IMR-90 (cell line): ENCODE measurements around the gene SYPL1. TPM values are rescaled to one million over a fixed set of nuclear protein-coding genes. Genes with fewer than 3 reads are reported as not detected.

Source experiments
- ATAC-seq: fragments of 200-7000 bp; cut with Tn5 transposase; 2 replicates; pipeline ENCODE4 v1.9.1; 2020; ENCODE audit warnings: low read depth, mild to moderate bottlenecking, moderate library complexity
- BruUV-seq: library from RNA; stranded (reverse); fragments of 400-500 nt; replicated peaks from 2 replicates; lab custom pipeline; 2021; lab: Mats Ljungman, UMichigan
- CTCF ChIA-PET: fragments of 300-600 bp; formaldehyde crosslinking; extraction: SDS; loops from one replicate; lab custom pipeline; 2021; ENCODE audit warnings: antibody characterized with exemption; lab: Yijun Ruan, JAX
- POLR2A ChIA-PET: fragments of 300-600 bp; sonication (Branson Sonifier 250); formaldehyde crosslinking; loops from one replicate; lab custom pipeline; 2022; ENCODE audit warnings: antibody characterized with exemption; ENCODE audit not compliant: unreplicated experiment; lab: Charles Lee
- DNase-seq: peaks from one replicate; pipeline ENCODE4 v3.0.0; 2013
- H2AFZ ChIP-seq: replicated peaks from 2 replicates; pipeline ENCODE3; 2013; ENCODE audit warnings: low read length, mild to moderate bottlenecking; ENCODE audit not compliant: poor library complexity
- H2AK5ac ChIP-seq: 2 replicates; pipeline ENCODE4 v1.6.1; 2013; ENCODE audit warnings: low read depth, low read length, inconsistent platforms
- H2AK9ac ChIP-seq: replicated peaks from 2 replicates; pipeline ENCODE3; 2013; ENCODE audit warnings: mild to moderate bottlenecking, low read depth, low read length, moderate library complexity; ENCODE audit not compliant: poor library complexity
- H2BK120ac ChIP-seq: 2 replicates; pipeline ENCODE4 v1.6.1; 2013; ENCODE audit warnings: low read depth, low read length, inconsistent platforms
- H2BK15ac ChIP-seq: 3 replicates; pipeline ENCODE4 v1.6.1; 2013; ENCODE audit warnings: low read depth, low read length, inconsistent platforms
- H2BK20ac ChIP-seq: 2 replicates; pipeline ENCODE4 v1.6.1; 2013; ENCODE audit warnings: low read depth, mild to moderate bottlenecking, inconsistent platforms, low read length, moderate library complexity
- H2BK5ac ChIP-seq: 2 replicates; pipeline ENCODE4 v1.6.1; 2013; ENCODE audit warnings: mild to moderate bottlenecking, low read depth, low read length, inconsistent platforms; ENCODE audit not compliant: poor library complexity, severe bottlenecking
- H3K14ac ChIP-seq: replicated peaks from 2 replicates; pipeline ENCODE4 v1.6.1; 2013; ENCODE audit warnings: low read depth, low read length, inconsistent platforms
- H3K18ac ChIP-seq: 2 replicates; pipeline ENCODE4 v1.6.1; 2013; ENCODE audit warnings: low read depth, low read length, control low read depth
- H3K23ac ChIP-seq: 2 replicates; pipeline ENCODE4 v1.6.1; 2013; ENCODE audit warnings: low read depth, low read length, inconsistent platforms
- H3K27ac ChIP-seq: 2 replicates; pipeline ENCODE4 v1.5.1; 2013; ENCODE audit warnings: mild to moderate bottlenecking, control low read depth, low read length; ENCODE audit not compliant: insufficient read depth
- H3K27me3 ChIP-seq: 2 replicates; pipeline ENCODE4 v1.6.1; 2013; ENCODE audit warnings: low read length; ENCODE audit not compliant: control insufficient read depth, insufficient read depth
- H3K36me3 ChIP-seq: 2 replicates; pipeline ENCODE4 v1.6.1; 2013; ENCODE audit warnings: low read length, mixed read lengths; ENCODE audit not compliant: control insufficient read depth, insufficient read depth
- H3K4ac ChIP-seq: 2 replicates; pipeline ENCODE4 v1.6.1; 2013; ENCODE audit warnings: low read depth, low read length, inconsistent platforms
- H3K4me1 ChIP-seq: 2 replicates; pipeline ENCODE4 v1.6.1; 2013; ENCODE audit warnings: low read length, mixed read lengths; ENCODE audit not compliant: control insufficient read depth, insufficient read depth
- H3K4me2 ChIP-seq: 2 replicates; pipeline ENCODE4 v1.6.1; 2013; ENCODE audit warnings: low read depth, mild to moderate bottlenecking, control low read depth, low read length, moderate library complexity
- H3K4me3 ChIP-seq: 2 replicates; pipeline ENCODE4 v1.5.1; 2013; ENCODE audit warnings: low read depth, mild to moderate bottlenecking, control low read depth, low read length, moderate library complexity; ENCODE audit not compliant: insufficient read depth
- H3K56ac ChIP-seq: 2 replicates; pipeline ENCODE4 v1.6.1; 2013; ENCODE audit warnings: low read length, inconsistent platforms; ENCODE audit not compliant: insufficient read depth; ENCODE audit errors: extremely low read depth
- H3K79me1 ChIP-seq, 2 experiments: 2 replicates each; pipeline ENCODE4 v1.6.1; 2013; ENCODE audit warnings: low read length in 2 of 2, inconsistent platforms in 1 of 2, low read depth in 1 of 2
- H3K9ac ChIP-seq: 2 replicates; pipeline ENCODE4 v1.6.1; 2013; ENCODE audit warnings: low read depth, low read length, control low read depth
- H3K9me1 ChIP-seq: 2 replicates; pipeline ENCODE4 v1.6.1; 2013; ENCODE audit warnings: low read length, inconsistent platforms; ENCODE audit not compliant: insufficient read depth
- H3K9me3 ChIP-seq: 2 replicates; pipeline ENCODE4 v1.6.1; 2013; ENCODE audit warnings: low read length; ENCODE audit not compliant: control insufficient read depth, insufficient read depth
- H4K20me1 ChIP-seq: 2 replicates; pipeline ENCODE4 v1.6.1; 2013; ENCODE audit warnings: low read length, inconsistent platforms; ENCODE audit not compliant: insufficient read depth
- H4K5ac ChIP-seq: 2 replicates; pipeline ENCODE4 v1.6.1; 2013; ENCODE audit warnings: mild to moderate bottlenecking, low read depth, low read length, control low read depth
- H4K8ac ChIP-seq, 2 experiments: 2 replicates each; pipeline ENCODE4 v1.6.1; 2013; ENCODE audit warnings: low read depth in 2 of 2, low read length in 2 of 2, control low read depth in 1 of 2, inconsistent platforms in 1 of 2
- H4K91ac ChIP-seq: 2 replicates; pipeline ENCODE4 v1.6.1; 2013; ENCODE audit warnings: low read depth, low read length, inconsistent platforms; ENCODE audit not compliant: insufficient read depth
- BHLHE40 ChIP-seq: fragments of 150-350 bp; IDR thresholded peaks from 2 replicates; pipeline ENCODE4 v1.6.1; 2016; ENCODE audit warnings: mild to moderate bottlenecking, low read depth, low read length
- CEBPB ChIP-seq: IDR thresholded peaks from 2 replicates; pipeline ENCODE4 v1.6.1; 2012; ENCODE audit warnings: low read depth, low read length, improper control_type of control experiment
- CHD1 ChIP-seq: IDR thresholded peaks from 2 replicates; pipeline ENCODE4 v1.6.1; 2012; ENCODE audit warnings: low read depth, low read length, improper control_type of control experiment
- FOS ChIP-seq: fragments of 150-350 bp; IDR thresholded peaks from 2 replicates; pipeline ENCODE4 v1.6.1; 2016; ENCODE audit warnings: low read depth, low read length
- MAFK ChIP-seq: IDR thresholded peaks from 2 replicates; pipeline ENCODE4 v1.6.1; 2012; ENCODE audit warnings: low read depth, low read length, improper control_type of control experiment
- MAZ ChIP-seq: IDR thresholded peaks from 2 replicates; pipeline ENCODE4 v1.6.1; 2012; ENCODE audit warnings: low read depth, mild to moderate bottlenecking, low read length, improper control_type of control experiment, moderate library complexity, borderline replicate concordance
- NFE2L2 ChIP-seq: fragments of 150-350 bp; IDR thresholded peaks from 2 replicates; pipeline ENCODE4 v1.6.1; 2016; ENCODE audit warnings: low read depth, mild to moderate bottlenecking, low read length
- RAD21 ChIP-seq: IDR thresholded peaks from 2 replicates; pipeline ENCODE4 v1.6.1; 2012; ENCODE audit warnings: low read length, improper control_type of control experiment
- RFX5 ChIP-seq: IDR thresholded peaks from 2 replicates; pipeline ENCODE4 v1.8.0; 2012; ENCODE audit warnings: low read depth, mild to moderate bottlenecking, low read length, moderate library complexity
- SMC3 ChIP-seq: fragments of 150-350 bp; IDR thresholded peaks from 2 replicates; pipeline ENCODE4 v1.6.1; 2016; ENCODE audit warnings: low read depth, mild to moderate bottlenecking, antibody characterized with exemption, low read length, moderate library complexity
- WGBS, 2 experiments: methylation state at CpG; one replicate each; pipeline versions ENCODE4 v1.1.5 to v1.1.7; 2013; ENCODE audit warnings: missing lambda C conversion rate in 2 of 2; ENCODE audit not compliant: insufficient read length in 1 of 2; ENCODE audit errors: extremely low coverage in 2 of 2; 5-methylcytosine and 5-hydroxymethylcytosine counted together
- dilution Hi-C: fragments of 300-500 bp; cut with HindIII; formaldehyde crosslinking; loops from one replicate; pipeline ENCODE4 v1.14.3; 2018; ENCODE audit warnings: low sequenced_read_pairs; ENCODE audit not compliant: unreplicated experiment
- in situ Hi-C: fragments of 300-500 bp; cut with MboI; formaldehyde crosslinking; loops from 3 replicates; pipeline ENCODE4 v1.14.3; 2019; ENCODE audit warnings: low sequenced_read_pairs, inconsistent platforms, mixed read lengths
- intact Hi-C: fragments of 100-400 bp; cut with micrococcal nuclease; formaldehyde crosslinking; loops from 2 replicates; pipeline ENCODE4 v1.10.0; 2022
- polyA plus RNA-seq, 3 experiments: library from polyadenylated mRNA; depleted of rRNA; stranded (reverse); fragments of >200 nt; gene quantifications; 2 replicates each; pipeline ENCODE4 v1.2.3, GENCODE V29; 2012; ENCODE audit warnings: low replicate concordance in 1 of 3
- total RNA-seq: library from RNA; depleted of rRNA; stranded (reverse); fragments of >200 nt; gene quantifications from 2 replicates; pipeline ENCODE4 v1.2.3, GENCODE V29; 2012
- TF ChIP-seq, protein P1 (sequence below): fragments of 150-350 bp; IDR thresholded peaks from 2 replicates; pipeline ENCODE4 v1.6.1; 2017; ENCODE audit warnings: mild to moderate bottlenecking, antibody characterized with exemption, low read length, low read depth
- TF ChIP-seq, protein P2 (sequence below): fragments of 150-350 bp; IDR thresholded peaks from 2 replicates; pipeline ENCODE4 v1.6.1; 2016; ENCODE audit warnings: low read depth, mild to moderate bottlenecking, low read length, moderate library complexity, borderline replicate concordance
- TF ChIP-seq, protein P3 (sequence below): conservative IDR thresholded peaks from 2 replicates; pipeline ENCODE4 v1.5.1; 2012; ENCODE audit warnings: mild to moderate bottlenecking, low read depth, low read length, improper control_type of control experiment

SYPL1 gene
- total and polyA plus RNA-seq, 2 of the 4 experiments (the other 2 are of a cell fraction): 19.0 to 45.0 TPM

DNA sequence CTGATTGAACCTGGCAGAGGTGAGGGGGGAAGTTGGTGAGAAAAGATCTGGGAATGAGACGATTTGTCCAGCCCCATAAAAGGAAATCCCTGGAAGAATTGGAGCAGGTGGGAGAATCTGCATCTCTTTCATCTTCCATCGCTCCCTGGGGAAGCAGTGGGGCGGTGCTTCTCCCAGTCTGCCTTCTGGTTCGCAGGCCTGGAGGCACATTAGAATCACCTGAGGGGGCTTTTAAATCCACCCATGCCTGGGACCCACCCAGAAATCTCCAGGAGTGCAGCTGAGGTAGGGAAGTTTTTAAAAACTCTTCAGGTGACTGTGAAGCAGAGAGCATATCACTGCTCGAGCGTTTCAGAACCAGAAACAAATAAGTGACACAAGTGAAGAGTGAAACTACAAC is 26.7 kb upstream of the SYPL1 start:
- intact Hi-C loops (no loop called here), dilution Hi-C loops (no loop called here), in situ Hi-C loops (no loop called here)
- no peak overlapping the region for H3K4ac ChIP-seq
- DNase-seq: no peak
- POLR2A ChIA-PET: no interaction called here
- no peak overlapping the region for H2BK120ac ChIP-seq
- H3K9me1 ChIP-seq: peaks cover under 1% of the 10 kb centered on the region; the same call in 1 of the 2 replicates
- H3K23ac ChIP-seq: no peak overlapping the region
- 60% methylated on average over 1 of the region's 6 CpGs; no CpG with 5 or more reads in 1 of the 2 experiments for WGBS, 2 experiments
- H3K18ac ChIP-seq: no peak overlapping the region
- H3K27ac ChIP-seq: no peak overlapping the region
- H2AK9ac ChIP-seq: no peak overlapping the region
- H3K4me3 ChIP-seq: no peak overlapping the region
- H2BK15ac ChIP-seq: no peak overlapping the region
- H4K8ac ChIP-seq: no peak overlapping the region
- H3K27me3 ChIP-seq: peaks cover 34% of the 10 kb centered on the region
- H3K9me3 ChIP-seq: peaks cover 2% of the 10 kb centered on the region; the same call in 1 of the 2 replicates
- no peak overlapping the region for H2AK5ac ChIP-seq
- no peak overlapping the region for H4K5ac ChIP-seq
- no peak overlapping the region for H4K91ac ChIP-seq
- H3K56ac ChIP-seq: no peak overlapping the region
- CTCF ChIA-PET: no interaction called here
- H3K36me3 ChIP-seq: no peaks in the 10 kb centered on the region
- H3K4me2 ChIP-seq: no peak overlapping the region
- TF ChIP-seq SMC3 (no peak), CEBPB (no peak), MAFK (no peak), CHD1 (no peak), NFE2L2 (no peak), BHLHE40 (no peak), MAZ (no peak), RAD21 (no peak), FOS (no peak), RFX5 (no peak)
- TF ChIP-seq, protein P1, sequence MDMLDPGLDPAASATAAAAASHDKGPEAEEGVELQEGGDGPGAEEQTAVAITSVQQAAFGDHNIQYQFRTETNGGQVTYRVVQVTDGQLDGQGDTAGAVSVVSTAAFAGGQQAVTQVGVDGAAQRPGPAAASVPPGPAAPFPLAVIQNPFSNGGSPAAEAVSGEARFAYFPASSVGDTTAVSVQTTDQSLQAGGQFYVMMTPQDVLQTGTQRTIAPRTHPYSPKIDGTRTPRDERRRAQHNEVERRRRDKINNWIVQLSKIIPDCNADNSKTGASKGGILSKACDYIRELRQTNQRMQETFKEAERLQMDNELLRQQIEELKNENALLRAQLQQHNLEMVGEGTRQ: no peak
- TF ChIP-seq, protein P2, sequence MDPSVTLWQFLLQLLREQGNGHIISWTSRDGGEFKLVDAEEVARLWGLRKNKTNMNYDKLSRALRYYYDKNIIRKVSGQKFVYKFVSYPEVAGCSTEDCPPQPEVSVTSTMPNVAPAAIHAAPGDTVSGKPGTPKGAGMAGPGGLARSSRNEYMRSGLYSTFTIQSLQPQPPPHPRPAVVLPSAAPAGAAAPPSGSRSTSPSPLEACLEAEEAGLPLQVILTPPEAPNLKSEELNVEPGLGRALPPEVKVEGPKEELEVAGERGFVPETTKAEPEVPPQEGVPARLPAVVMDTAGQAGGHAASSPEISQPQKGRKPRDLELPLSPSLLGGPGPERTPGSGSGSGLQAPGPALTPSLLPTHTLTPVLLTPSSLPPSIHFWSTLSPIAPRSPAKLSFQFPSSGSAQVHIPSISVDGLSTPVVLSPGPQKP: no peak
- TF ChIP-seq, protein P3, sequence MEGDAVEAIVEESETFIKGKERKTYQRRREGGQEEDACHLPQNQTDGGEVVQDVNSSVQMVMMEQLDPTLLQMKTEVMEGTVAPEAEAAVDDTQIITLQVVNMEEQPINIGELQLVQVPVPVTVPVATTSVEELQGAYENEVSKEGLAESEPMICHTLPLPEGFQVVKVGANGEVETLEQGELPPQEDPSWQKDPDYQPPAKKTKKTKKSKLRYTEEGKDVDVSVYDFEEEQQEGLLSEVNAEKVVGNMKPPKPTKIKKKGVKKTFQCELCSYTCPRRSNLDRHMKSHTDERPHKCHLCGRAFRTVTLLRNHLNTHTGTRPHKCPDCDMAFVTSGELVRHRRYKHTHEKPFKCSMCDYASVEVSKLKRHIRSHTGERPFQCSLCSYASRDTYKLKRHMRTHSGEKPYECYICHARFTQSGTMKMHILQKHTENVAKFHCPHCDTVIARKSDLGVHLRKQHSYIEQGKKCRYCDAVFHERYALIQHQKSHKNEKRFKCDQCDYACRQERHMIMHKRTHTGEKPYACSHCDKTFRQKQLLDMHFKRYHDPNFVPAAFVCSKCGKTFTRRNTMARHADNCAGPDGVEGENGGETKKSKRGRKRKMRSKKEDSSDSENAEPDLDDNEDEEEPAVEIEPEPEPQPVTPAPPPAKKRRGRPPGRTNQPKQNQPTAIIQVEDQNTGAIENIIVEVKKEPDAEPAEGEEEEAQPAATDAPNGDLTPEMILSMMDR: no peak
- no peak for ATAC-seq
- no peak overlapping the region for H2AFZ ChIP-seq
- H3K4me1 ChIP-seq: peaks cover 3% of the 10 kb centered on the region; the same call in 1 of the 2 replicates
- H2BK5ac ChIP-seq: no peak overlapping the region
- H3K14ac ChIP-seq: no peak overlapping the region
- no peak overlapping the region for H2BK20ac ChIP-seq
- no peak overlapping the region for H3K9ac ChIP-seq
- no peaks in the 10 kb centered on the region for H4K20me1 ChIP-seq
- H3K79me1 ChIP-seq: no peaks in the 10 kb centered on the region
- BruUV-seq: no TSS peak
